Measurements from ENCODE around the gene PACS2.
"Not testable (repeated sequence)": the region's sequence is repeated elsewhere in the genome, so short reads cannot be mapped to it uniquely, and the experiment has no call there.

The PACS2 gene

GRCh38 chr14:105290621-105291346 is 23.8 kb upstream of the PACS2 start:
- no peak for DNase-seq

- no peak for DNase-seq
Observed at GRCh38 chr14:105292826-105293711, 21.5 kb upstream of the PACS2 start.

GRCh38 chr14:105294142-105294597 is 20.4 kb upstream of the PACS2 start:
- no peak for DNase-seq

- DNase-seq, result not testable (repeated sequence)
Observed at GRCh38 chr14:105297311-105297710, 17.2 kb upstream of the PACS2 start.

- DNase-seq, result no peak
Observed at GRCh38 chr14:105299654-105300541, 14.7 kb upstream of the PACS2 start.

- peak; percentile 95 to 96 for DNase-seq
Observed at GRCh38 chr14:105300542-105301102, 13.9 kb upstream of the PACS2 start, which contains the start of gene BRF1. Gene BRF1, minus strand, starts transcription at chr14:105301001. Its CDS starts 372 bp downstream, at chr14:105300629.

GRCh38 chr14:105301103-105301914 is 13.2 kb upstream of the PACS2 start:
- peak; percentile 95 to 96 for DNase-seq

- not testable (repeated sequence) for DNase-seq
Observed at GRCh38 chr14:105301915-105302249, 12.7 kb upstream of the PACS2 start.

GRCh38 chr14:105303949-105304348 is 10.6 kb upstream of the PACS2 start:
- no peak for DNase-seq

GRCh38 chr14:105304565-105304964 is 10.0 kb upstream of the PACS2 start:
- no peak for DNase-seq

GRCh38 chr14:105305345-105305744 is 9.2 kb upstream of the PACS2 start:
- no peak for DNase-seq

GRCh38 chr14:105305791-105306190 is 8.8 kb upstream of the PACS2 start:
- no peak for DNase-seq

GRCh38 chr14:105307052-105307727 is 7.4 kb upstream of the PACS2 start:
- DNase-seq, result no peak

GRCh38 chr14:105309371-105309770 is 5.2 kb upstream of the PACS2 start:
- no peak for DNase-seq

- no peak for DNase-seq
Observed at GRCh38 chr14:105311838-105312237, 2.7 kb upstream of the PACS2 start.

- DNase-seq, result no peak
Observed at GRCh38 chr14:105312973-105313372, 1.6 kb upstream of the PACS2 start.

GRCh38 chr14:105313381-105314286 is 914 bp upstream of the PACS2 start:
- DNase-seq, result peak; percentile 59 to 66

- DNase-seq, result no peak
Observed at GRCh38 chr14:105315211-105315721, 718 bp downstream of the PACS2 start.

- DNase-seq, result no peak
Observed at GRCh38 chr14:105315941-105316576, 1.5 kb downstream of the PACS2 start.
